HG02623 (cell line): ENCODE results near the gene XRRA1.
"Not testable (repeated sequence)": the region's sequence is repeated elsewhere in the genome, so short reads cannot be mapped to it uniquely, and the experiment has no call there.

Experiments
- ATAC-seq: cut with Tn5 transposase; IDR thresholded peaks from one replicate; pipeline ENCODE4 v1.9.1; 2021; ENCODE audit warnings: moderate library complexity; ENCODE audit not compliant: unreplicated experiment

Gene XRRA1

GRCh38 chr11:74839971-74840370 is 108.9 kb downstream of the XRRA1 start:
- ATAC-seq = no peak

- ATAC-seq = no peak
These were observed 109.4 kb downstream of the XRRA1 start for GRCh38 chr11:74839446-74839845.

- no peak for ATAC-seq
These were observed 110.7 kb downstream of the XRRA1 start for GRCh38 chr11:74838188-74838587.

GRCh38 chr11:74837191-74837590 is 111.7 kb downstream of the XRRA1 start:
- no peak for ATAC-seq

GRCh38 chr11:74826901-74827300 is 122.0 kb downstream of the XRRA1 start:
- ATAC-seq = no peak

- not testable (repeated sequence) for ATAC-seq
These were observed 123.3 kb downstream of the XRRA1 start for GRCh38 chr11:74825596-74825995.

- no peak for ATAC-seq
These were observed 124.5 kb downstream of the XRRA1 start for GRCh38 chr11:74824285-74824982.

GRCh38 chr11:74822170-74822569 is 126.7 kb downstream of the XRRA1 start:
- no peak for ATAC-seq

GRCh38 chr11:74820763-74821162 is 128.1 kb downstream of the XRRA1 start:
- ATAC-seq = no peak

GRCh38 chr11:74819400-74819799 is 129.5 kb downstream of the XRRA1 start:
- ATAC-seq = no peak

- no peak for ATAC-seq
These were observed 130.5 kb downstream of the XRRA1 start for GRCh38 chr11:74818283-74818946.

GRCh38 chr11:74816664-74817063 is 132.2 kb downstream of the XRRA1 start:
- no peak for ATAC-seq

- no peak for ATAC-seq
These were observed 132.9 kb downstream of the XRRA1 start for GRCh38 chr11:74815966-74816365.

GRCh38 chr11:74809801-74810200 is 139.1 kb downstream of the XRRA1 start:
- ATAC-seq = no peak

- no peak for ATAC-seq
These were observed 142.6 kb downstream of the XRRA1 start for GRCh38 chr11:74806267-74806666.

- ATAC-seq = no peak
These were observed 157.4 kb downstream of the XRRA1 start for GRCh38 chr11:74791333-74792100.
